HG02852 (cell line): ENCODE results near the gene HOXA9.

Experiments
- ATAC-seq: cut with Tn5 transposase; IDR thresholded peaks from one replicate; pipeline ENCODE4 v1.9.1; 2021; ENCODE audit warnings: mild to moderate bottlenecking, moderate library complexity; ENCODE audit not compliant: unreplicated experiment

The HOXA9 gene

DNA sequence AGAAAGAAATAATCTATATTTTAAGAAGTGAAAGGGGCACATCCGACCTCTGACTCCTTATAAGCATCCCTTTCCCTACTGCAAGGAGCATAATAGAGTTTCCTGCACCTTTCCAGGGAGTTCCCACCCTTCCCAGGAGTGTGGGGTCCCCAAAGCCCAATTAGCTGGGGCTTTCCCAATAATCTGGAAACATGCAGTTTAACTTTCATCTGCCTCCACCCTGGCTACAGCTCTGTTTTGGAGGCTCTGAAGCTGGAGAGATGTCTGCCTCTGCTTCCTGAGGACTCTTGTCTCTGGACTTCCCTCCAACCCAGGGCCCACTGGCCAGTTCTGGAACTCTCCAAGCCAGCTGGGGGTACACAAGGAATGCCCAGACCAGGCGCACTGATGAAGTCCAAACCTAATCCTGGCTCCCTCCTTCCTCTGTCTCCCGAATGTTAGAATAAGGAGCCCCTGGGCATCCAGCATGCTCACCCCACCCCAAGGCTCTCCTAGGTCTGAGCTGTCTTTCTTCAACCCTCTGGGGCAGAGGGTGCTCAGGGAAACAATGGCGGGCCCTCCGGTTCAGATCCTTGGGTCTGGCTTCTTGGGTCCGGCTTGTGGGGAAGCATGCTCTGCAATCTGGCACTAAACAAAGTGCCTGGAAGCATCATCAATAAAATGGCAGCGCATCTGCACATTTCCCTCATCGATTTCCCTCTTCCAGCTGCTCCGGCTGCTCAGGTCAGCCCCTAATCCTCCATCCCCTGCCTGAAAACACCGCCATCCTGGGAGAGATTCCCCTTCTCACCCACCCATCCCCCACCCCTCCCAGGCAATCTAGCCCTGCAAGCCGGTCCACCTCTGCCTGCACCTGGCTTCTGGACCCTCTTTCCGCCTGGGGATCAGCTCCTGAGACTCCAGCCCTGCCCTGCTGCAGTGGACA, 48.1 kb downstream of the HOXA9 start:
- no peak for ATAC-seq

DNA sequence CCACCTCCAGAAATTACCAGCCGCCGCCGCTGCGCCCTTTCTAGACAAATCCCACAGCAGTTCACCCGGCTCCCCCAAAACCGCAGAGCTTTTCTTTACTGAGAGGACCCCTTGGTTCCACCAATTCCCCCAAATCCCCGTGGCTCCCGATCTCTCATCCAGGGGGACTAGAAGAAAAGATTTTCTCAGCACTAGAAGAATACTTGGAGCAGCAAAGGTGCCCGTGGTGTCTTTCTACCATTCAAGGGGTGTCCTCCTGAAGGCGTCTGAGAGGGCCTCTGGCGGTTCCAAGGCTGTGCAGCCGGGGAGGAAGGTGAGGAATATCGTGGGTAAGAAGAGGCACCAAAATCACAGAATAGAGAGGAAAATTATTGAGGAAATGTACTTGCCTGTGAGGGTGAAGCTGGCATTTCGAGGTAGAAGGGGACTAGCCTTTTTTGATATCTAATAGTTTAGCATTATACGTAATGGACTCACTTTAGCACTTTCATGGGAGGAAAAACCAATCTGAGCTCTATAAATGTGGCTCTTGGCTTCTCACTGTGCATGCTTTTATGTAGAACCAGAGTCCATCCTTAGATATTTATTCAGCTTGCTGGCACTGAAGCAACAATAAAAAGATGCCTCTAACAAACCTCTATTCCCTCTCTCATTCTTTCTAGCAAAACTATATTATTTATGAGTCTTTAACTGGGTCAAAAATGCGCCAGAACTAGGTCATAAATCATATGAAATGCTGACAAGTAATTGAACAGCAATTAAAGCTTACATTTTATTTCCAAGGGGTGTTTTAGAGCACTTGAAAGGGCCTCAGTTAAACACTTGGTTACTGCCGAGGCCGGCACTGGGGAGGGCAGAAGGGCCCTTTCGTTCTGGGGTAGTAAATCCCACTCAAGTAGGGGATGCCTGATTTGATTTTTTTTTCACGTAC, 49.0 kb downstream of the HOXA9 start:
- ATAC-seq, result no peak

DNA sequence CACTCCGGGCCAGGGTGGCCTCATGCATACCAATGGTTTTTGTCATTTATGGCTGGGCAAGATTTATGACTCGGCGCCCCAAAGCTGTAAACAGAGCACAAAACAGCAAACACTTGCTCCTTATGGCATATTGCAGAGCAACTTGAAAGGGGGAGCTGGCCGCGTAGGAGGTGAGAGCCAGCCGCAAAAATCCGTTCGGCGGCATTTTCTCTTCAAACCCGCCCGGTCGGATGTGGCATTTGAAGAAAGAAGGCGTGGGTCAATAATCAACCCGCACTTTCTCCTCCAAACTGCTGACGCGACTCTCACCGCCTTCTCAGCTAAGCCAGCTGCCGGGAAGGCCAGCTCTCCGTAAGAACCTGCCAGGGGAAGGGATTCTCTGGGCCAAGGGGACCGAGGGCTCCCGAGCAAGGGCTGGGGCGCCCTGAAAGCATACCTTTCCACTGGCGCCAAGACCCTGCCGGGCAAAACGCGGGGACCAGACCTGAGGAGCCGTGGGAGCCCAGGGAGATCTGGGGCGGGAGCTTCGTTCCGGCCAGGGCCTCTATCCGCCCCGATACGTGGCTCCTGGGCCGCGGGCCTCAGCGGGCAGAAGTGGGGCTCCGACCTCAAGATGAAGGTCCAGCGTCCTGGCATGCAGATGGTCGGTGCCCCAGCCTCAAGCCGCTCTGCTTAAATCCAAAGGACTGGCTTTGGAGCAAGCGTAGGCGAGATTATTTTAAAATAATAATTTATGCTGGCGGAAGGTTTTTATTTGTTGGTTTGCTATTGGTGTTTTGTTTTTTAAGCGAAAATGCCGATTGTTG, 49.9 kb downstream of the HOXA9 start:
- ATAC-seq, result no peak

DNA sequence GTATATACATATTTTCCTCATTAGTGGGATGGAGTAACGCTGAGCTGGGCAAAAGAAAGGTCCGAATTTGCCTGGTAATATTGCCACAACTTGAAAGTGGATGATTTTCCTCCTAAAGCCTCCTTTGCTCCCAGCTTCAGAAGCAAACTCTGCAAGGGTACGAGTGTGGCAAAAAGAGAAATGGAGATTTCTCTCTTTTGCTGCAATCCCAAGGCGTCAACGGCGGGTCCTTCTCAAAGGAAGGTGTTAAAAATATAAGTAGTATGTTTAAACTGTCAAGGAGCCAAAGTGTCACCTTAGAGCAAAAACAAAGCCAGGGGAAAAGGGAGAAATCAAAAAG, 50.5 kb downstream of the HOXA9 start:
- ATAC-seq, result no peak

DNA sequence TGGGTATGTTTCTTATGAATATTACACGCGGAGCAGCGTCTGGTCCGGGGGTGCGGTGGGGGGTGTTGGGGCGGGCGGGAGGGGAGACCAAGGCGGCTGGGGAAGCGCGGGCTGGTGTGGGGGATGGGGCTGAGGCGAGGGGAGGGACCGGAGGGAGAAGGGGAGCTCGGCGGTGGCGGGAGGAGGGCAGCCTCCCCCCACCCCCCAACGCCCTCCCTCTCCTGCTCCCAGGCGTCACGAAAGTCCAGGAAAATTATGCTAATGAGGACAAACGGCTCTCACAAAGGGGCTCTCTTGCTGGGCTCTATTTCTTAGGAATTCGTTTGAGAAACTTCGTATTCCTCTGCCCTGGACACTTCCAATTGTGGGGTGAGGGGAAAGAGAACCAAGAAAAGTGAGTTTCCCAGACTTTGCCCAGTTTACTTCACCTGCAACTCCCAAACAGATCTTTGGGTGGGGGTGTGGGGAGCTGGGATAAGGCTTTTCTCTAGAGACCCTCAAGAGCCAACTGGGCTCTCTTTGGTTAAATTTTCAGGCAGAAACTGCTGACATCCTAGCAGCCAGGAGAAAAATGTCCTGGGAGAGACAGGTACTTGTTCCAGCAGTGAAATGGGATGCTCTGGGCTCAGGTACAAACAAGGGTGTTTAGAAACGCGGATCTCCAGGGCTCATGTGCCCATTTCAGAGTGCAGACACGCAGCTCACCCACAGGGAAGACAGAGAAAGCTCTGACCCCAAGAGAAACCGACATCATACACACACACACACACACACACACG, 51.2 kb downstream of the HOXA9 start:
- ATAC-seq, result no peak

DNA sequence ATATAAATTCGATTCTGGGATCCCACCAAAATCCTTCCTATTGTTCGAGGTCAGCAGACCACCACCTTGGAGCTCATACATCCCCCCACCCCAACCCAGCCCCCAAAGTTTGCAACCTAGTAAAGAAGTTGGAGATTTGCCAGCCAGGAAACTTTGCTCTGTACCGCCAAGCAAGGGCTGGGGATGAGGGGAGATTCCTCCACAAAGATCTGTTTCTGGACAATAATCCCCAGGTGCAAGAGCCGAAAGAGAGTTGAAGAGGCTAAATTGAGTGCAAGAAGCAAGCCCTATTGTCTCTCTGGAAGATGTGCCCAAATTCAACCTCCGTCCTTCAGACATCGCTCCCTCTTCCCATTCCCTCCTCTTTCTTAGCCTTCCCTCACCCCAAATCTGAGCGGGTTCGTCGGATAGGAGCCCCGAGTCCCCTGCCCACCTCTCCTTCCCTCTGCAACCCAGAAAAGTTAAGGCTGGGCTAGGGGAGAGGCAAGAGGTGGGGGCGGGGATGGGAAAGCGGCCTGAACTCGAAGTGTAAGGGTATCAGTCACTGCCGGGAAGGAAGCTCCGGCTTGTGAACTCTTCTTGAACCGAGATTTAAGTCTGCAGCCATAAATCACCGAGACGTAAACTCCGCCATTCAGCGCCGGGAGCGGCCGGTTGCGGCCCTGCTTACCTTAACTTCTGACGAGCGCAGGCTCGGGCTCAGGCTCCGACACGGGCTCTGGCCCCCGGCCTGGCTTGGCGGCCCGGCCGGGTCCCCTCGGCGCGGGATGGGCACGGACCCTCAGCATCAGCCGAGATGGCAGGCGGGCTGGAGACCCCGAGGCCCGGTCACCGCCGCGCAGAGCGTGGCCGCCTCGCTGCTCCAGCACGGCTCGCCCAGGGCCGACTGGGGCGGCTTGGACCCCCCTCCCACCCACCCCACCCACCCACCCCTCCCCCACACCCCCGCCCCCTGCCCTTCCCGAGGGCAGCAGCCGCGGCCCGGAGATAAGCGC, 52.1 kb downstream of the HOXA9 start:
- no peak for ATAC-seq
